ENCODE measurements around the gene PER1. TPM values are rescaled to one million over a fixed set of nuclear protein-coding genes. Genes with fewer than 3 reads are reported as not detected.
"Not testable (repeated sequence)": the region's sequence is repeated elsewhere in the genome, so short reads cannot be mapped to it uniquely, and the experiment has no call there.

PER1 gene
- total RNA-seq, 2 experiments from 2014 or later, result 35.0 to 38.1 TPM

DNA sequence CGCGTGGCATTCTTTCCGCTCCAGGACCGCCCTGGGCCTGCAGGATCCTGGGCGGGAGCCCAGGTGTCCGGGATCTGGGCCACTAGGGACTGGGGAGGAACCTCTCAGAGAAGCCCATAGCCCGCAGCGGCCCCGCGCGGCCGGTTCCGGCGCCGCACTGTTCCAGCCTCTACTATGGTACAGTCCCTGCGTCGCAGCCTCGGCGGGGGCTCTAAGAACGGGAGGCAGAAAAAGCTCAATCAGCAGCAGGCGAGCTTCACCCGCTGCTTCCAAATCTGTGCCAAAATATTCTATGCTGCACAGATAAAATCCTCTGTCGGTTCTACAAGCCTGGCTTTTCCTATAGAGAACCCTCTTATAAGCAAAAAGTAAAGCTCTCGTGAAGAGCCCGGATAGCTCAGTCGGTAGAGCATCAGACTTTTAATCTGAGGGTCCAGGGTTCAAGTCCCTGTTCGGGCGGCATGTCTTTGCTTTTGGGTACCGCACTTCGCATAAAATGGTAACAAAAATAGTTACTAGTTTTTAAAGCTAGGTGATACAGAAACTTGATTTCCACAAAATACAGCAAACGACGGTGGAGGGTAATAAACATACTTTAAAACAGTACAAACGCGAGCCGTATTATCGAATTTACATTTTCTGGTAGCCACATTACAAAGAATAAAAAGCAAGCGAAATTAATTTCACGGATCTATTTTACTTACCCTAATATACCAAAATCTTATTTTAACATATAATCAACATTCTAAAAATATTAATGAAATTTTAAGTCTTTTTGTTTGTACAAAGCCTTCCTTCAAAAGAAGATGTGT, 33.2 kb downstream of the PER1 start:
- ChIA-PET POLR2A (interaction anchor here (0.7 to 2.9 kb wide), 12 partner anchors 37 to 433 kb away, joined by 3 to 42 read pairs (median 4); partner anchors contain the start of genes CTC1 and VAMP2), CTCF (interaction anchor here (0.6 to 6.9 kb wide), 51 partner anchors 8 to 432 kb away, joined by 3 to 93 read pairs (median 5); partner anchors contain the start of genes AURKB, BORCS6, CNTROB and CTC1)
- H3K27ac Mint-ChIP-seq, result peak overlapping the region; percentile 95
- peak; percentile 70 for ATAC-seq
- peak overlapping the region; percentile 89 for H3K4me3 Mint-ChIP-seq
- H3K4me1 Mint-ChIP-seq (ENCODE audit: low read depth), result peaks cover 51% of the 10 kb centered on the region
- H3K27me3 Mint-ChIP-seq (ENCODE audit: low read depth), result peaks cover 57% of the 10 kb centered on the region
- DNase-seq, result peak; percentile 90
- H3K36me3 Mint-ChIP-seq (ENCODE audit: low read depth), result peaks cover 5% of the 10 kb centered on the region
- no peaks in the 10 kb centered on the region for H3K9me3 Mint-ChIP-seq (ENCODE audit: insufficient read depth)

- ChIA-PET POLR2A (interaction anchor here (0.6 to 2.9 kb wide), 4 partner anchors 38 to 129 kb away, joined by 3 to 42 read pairs (median 14); partner anchors contain the start of gene CTC1), CTCF (interaction anchor here (0.6 to 6.9 kb wide), 28 partner anchors 9 to 431 kb away, joined by 3 to 93 read pairs (median 18); partner anchors contain the start of genes CTC1, KRABD2, PFAS and TP53)
- Mint-ChIP-seq H3K9me3 (ENCODE audit: insufficient read depth) (no peaks in the 10 kb centered on the region), H3K27ac (peak within 1 kb of the TSS; percentile 91), H3K4me1 (ENCODE audit: low read depth) (peaks cover 43% of the 10 kb centered on the region), H3K36me3 (ENCODE audit: low read depth) (peaks cover 5% of the 10 kb centered on the region), H3K4me3 (peak within 1 kb of the TSS; percentile 89), H3K27me3 (ENCODE audit: low read depth) (peaks cover 51% of the 10 kb centered on the region)
- ATAC-seq, result no peak
- no peak for DNase-seq
Measured at GRCh38 chr17:8117980-8118768, 34.0 kb downstream of the PER1 start, which contains the start of gene ALOXE3. Gene ALOXE3, minus strand, starts transcription at chr17:8118514. Its CDS starts 524 bp downstream, at chr17:8117990.

DNA sequence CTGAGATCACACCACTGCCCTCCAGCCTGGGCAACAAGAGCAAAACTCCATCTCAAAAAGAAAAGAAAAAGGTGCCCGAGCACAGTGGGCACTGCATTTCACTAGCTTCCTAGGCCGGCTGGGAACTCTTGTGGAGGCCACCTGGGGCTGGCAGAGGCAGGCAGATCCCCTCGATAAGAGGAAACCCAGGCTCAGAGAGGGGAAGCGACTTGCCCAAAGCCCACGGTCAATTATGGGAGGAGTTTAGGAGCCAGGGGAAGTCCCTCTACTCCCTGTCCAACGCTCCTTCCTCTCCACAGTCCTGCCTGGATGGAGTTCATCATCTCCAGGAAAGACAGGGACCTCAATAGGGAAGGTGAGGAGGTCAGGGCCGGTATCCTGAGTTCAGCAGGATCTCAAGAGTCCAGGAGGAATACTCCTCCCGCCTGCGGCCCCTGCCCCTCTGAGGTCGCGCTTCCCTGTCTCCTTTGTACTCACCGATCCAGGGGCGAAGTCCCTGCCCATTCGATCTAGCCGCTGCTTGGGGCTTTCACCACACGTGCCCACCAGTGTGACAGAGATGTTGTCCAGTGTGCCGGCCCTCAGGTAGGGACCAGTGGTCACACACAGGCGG, 34.7 kb downstream of the PER1 start:
- no peak for ATAC-seq
- Mint-ChIP-seq H3K4me3 (peak overlapping the region; percentile 89), H3K9me3 (ENCODE audit: insufficient read depth) (no peaks in the 10 kb centered on the region), H3K4me1 (ENCODE audit: low read depth) (peaks cover 37% of the 10 kb centered on the region), H3K36me3 (ENCODE audit: low read depth) (peaks cover 5% of the 10 kb centered on the region), H3K27ac (no peak overlapping the region), H3K27me3 (ENCODE audit: low read depth) (peaks cover 50% of the 10 kb centered on the region)
- CTCF ChIA-PET, result interaction anchor here (0.6 to 6.9 kb wide), 13 partner anchors 8 to 502 kb away, joined by 4 to 93 read pairs (median 27); partner anchors contain the start of genes KRABD2 and VAMP2
- POLR2A ChIA-PET, result interaction anchor here (0.6 to 0.8 kb wide), 2 partner anchors 13 to 56 kb away, joined by 3 to 4 read pairs; no protein-coding TSS in a partner anchor
- no peak for DNase-seq

DNA sequence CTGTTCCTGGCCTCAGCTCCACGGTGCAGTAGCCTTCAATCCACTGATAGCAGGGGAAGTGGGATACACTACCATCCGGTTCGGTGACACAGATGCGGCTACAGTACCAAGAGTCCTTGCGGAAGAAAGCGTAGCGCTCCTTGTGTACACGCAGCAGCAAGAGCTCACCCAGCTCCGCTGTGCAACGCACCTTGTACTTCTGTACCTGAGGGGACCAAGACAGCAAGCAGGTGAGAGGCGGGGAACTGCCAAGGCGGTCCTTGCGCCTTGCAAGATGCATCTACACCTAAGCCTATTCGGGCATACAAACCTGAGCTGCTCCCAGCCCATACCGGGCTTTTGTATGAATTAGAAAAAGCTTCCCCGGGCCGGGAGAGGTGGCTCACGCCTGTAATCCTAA, 35.4 kb downstream of the PER1 start:
- no peak for DNase-seq
- CTCF ChIA-PET, result interaction anchor here (0.6 to 6.9 kb wide), 8 partner anchors 11 to 501 kb away, joined by 4 to 93 read pairs (median 28); no protein-coding TSS in a partner anchor
- Mint-ChIP-seq H3K36me3 (ENCODE audit: low read depth) (peaks cover 5% of the 10 kb centered on the region), H3K27me3 (ENCODE audit: low read depth) (peaks cover 48% of the 10 kb centered on the region), H3K4me1 (ENCODE audit: low read depth) (peaks cover 35% of the 10 kb centered on the region), H3K4me3 (no peak overlapping the region), H3K27ac (no peak overlapping the region), H3K9me3 (ENCODE audit: insufficient read depth) (no peaks in the 10 kb centered on the region)
- no peak for ATAC-seq
- POLR2A ChIA-PET, result interaction anchor here (0.8 to 1.3 kb wide), 2 partner anchors 12 to 56 kb away, joined by 4 to 5 read pairs; no protein-coding TSS in a partner anchor

- no peaks in the 10 kb centered on the region for H3K36me3 Mint-ChIP-seq (ENCODE audit: low read depth)
- POLR2A ChIA-PET, result interaction anchor here (0.7 to 1.3 kb wide), 3 partner anchors 62 to 424 kb away, joined by 3 to 9 read pairs (median 3); no protein-coding TSS in a partner anchor
Measured at GRCh38 chr17:8110907-8111306, 41.3 kb downstream of the PER1 start.

GRCh38 chr17:8110456-8110804, 41.8 kb downstream of the PER1 start:
- H3K9me3 Mint-ChIP-seq (ENCODE audit: insufficient read depth), result no peaks in the 10 kb centered on the region
- H3K27ac Mint-ChIP-seq, result no peak overlapping the region
- no peak overlapping the region for H3K4me3 Mint-ChIP-seq
- H3K36me3 Mint-ChIP-seq (ENCODE audit: low read depth), result no peaks in the 10 kb centered on the region
- ATAC-seq, result no peak
- POLR2A ChIA-PET, result interaction anchor here (0.6 to 1.3 kb wide), 4 partner anchors 63 to 424 kb away, joined by 3 to 9 read pairs (median 3); no protein-coding TSS in a partner anchor
- H3K4me1 Mint-ChIP-seq (ENCODE audit: low read depth), result peaks cover 13% of the 10 kb centered on the region
- CTCF ChIA-PET, result interaction anchor here (0.7 to 12.5 kb wide), 28 partner anchors 9 to 431 kb away, joined by 3 to 174 read pairs (median 5); partner anchors contain the start of genes ALOX12B, ALOXE3, HES7 and SLC25A35
- H3K27me3 Mint-ChIP-seq (ENCODE audit: low read depth), result peaks cover 36% of the 10 kb centered on the region
- no peak for DNase-seq

More at GRCh38 chr17:8110907-8111306, 41.3 kb downstream of the PER1 start:
- Mint-ChIP-seq H3K4me1 (ENCODE audit: low read depth) (peaks cover 13% of the 10 kb centered on the region), H3K9me3 (ENCODE audit: insufficient read depth) (no peaks in the 10 kb centered on the region), H3K4me3 (no peak overlapping the region), H3K27ac (no peak overlapping the region), H3K27me3 (ENCODE audit: low read depth) (peaks cover 38% of the 10 kb centered on the region)
- CTCF ChIA-PET, result interaction anchor here (0.7 to 12.5 kb wide), 26 partner anchors 8 to 432 kb away, joined by 3 to 174 read pairs (median 5); partner anchors contain the start of genes ALOX12B, ALOXE3, HES7 and SLC25A35
- DNase-seq, result no peak
- ATAC-seq, result no peak

- Mint-ChIP-seq H3K4me1 (ENCODE audit: low read depth) (peaks cover 13% of the 10 kb centered on the region), H3K36me3 (ENCODE audit: low read depth) (no peaks in the 10 kb centered on the region), H3K9me3 (ENCODE audit: insufficient read depth) (no peaks in the 10 kb centered on the region), H3K4me3 (peak overlapping the region; percentile 41), H3K27me3 (ENCODE audit: low read depth) (peaks cover 34% of the 10 kb centered on the region), H3K27ac (no peak overlapping the region)
- ATAC-seq (peak; percentile 98), DNase-seq (peak; percentile 81)
- CTCF ChIA-PET, result interaction anchor here (0.7 to 12.5 kb wide), 29 partner anchors 9 to 430 kb away, joined by 3 to 174 read pairs (median 5); partner anchors contain the start of genes ALOX12B, ALOXE3, HES7 and SLC25A35
- POLR2A ChIA-PET, result interaction anchor here (0.6 to 1.3 kb wide), 4 partner anchors 63 to 423 kb away, joined by 3 to 9 read pairs (median 3); no protein-coding TSS in a partner anchor
Measured at GRCh38 chr17:8109661-8110455, 42.3 kb downstream of the PER1 start.

DNA sequence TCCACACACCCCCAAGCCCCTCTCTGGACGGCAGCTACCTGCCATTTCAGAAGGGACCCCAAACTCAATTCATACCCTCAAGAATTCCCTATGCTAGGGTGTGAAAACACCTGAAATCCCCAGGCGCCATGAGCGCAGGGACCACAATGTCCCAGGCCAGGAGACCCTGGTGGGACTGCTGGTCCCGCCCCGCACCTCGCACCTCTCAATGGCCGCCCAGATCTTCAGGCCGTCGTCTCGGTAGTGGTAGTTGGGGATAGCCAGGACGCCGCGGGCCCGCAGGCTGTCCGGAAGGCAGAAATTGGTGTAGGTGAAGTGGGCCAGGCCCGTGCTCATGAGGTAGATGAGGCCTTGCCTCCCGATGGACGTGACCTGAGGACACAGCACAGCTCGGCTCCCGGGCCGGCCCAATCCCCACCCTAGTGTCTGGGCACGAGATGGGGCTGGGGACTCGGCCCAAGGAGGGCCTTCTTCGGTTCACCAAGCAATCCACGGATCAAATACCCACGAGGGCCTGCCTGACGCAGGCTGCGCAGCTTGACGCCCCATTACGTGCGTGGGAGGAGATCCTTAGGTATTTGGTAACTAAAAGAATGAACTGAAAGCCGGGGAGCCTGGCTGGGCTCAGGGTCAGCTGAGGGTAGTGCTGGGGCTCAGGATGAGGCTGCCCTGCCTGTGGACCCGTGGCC, 43.1 kb downstream of the PER1 start:
- H3K9me3 Mint-ChIP-seq (ENCODE audit: insufficient read depth), result no peaks in the 10 kb centered on the region
- ChIA-PET CTCF (interaction anchor here (0.8 to 12.5 kb wide), 16 partner anchors 8 to 421 kb away, joined by 3 to 174 read pairs (median 8); partner anchors contain the start of genes ALOX12B, ALOXE3 and HES7), POLR2A (no interaction called here)
- H3K4me3 Mint-ChIP-seq, result no peak overlapping the region
- ATAC-seq, result no peak
- H3K27me3 Mint-ChIP-seq (ENCODE audit: low read depth), result peaks cover 30% of the 10 kb centered on the region
- DNase-seq, result no peak
- H3K4me1 Mint-ChIP-seq (ENCODE audit: low read depth), result peaks cover 13% of the 10 kb centered on the region
- no peak overlapping the region for H3K27ac Mint-ChIP-seq
- no peaks in the 10 kb centered on the region for H3K36me3 Mint-ChIP-seq (ENCODE audit: low read depth)

DNA sequence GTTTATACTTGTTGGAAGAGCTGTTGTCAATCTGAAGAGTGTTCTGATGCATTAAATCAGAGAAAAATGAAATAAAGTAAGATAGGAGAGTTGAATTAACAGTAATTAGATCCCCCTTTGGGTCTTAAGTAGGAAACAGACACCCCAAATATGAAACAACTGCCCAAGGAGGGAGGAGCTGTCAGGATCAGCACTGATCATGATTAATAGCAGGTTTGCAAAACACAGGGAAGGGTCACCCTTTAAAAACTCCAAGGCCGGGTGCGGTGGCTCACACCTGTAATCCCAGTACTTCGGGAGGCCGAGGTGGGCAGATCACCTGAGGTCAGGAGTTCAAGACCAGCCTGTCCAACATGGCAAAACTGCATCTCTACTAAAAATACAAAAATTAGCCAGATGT, 45.2 kb downstream of the PER1 start:
- H3K27ac Mint-ChIP-seq; H3K4me3 Mint-ChIP-seq; DNase-seq; ATAC-seq; H3K36me3 Mint-ChIP-seq (ENCODE audit: low read depth); H3K9me3 Mint-ChIP-seq (ENCODE audit: insufficient read depth): not testable (repeated sequence)
- peaks cover 19% of the 10 kb centered on the region for H3K27me3 Mint-ChIP-seq (ENCODE audit: low read depth)
- ChIA-PET CTCF (interaction anchor here (1.2 to 12.5 kb wide), 5 partner anchors 11 to 47 kb away, joined by 3 to 174 read pairs (median 27); partner anchors contain the start of genes ALOX12B and ALOXE3), POLR2A (interaction anchor here (0.7 kb wide), 1 partner anchor 49 kb away, joined by 3 read pairs; no protein-coding TSS in a partner anchor)
- peaks cover 13% of the 10 kb centered on the region for H3K4me1 Mint-ChIP-seq (ENCODE audit: low read depth)

All from activated CD8-positive, alpha-beta T cell treated with anti-CD3 and anti-CD28 coated beads, Interleukin-2, amount 10 ng/mL, durations not matched to agents 7 days and 5 days (primary cell).